HCT116 (cell line): Measurements from ENCODE around the gene POLR2A.

Experiments
- CTCF ChIP-seq, 3 experiments: fragments of 200-600 bp in 1 of 3; sonication (generic) in 1 of 3; IDR thresholded peaks in 2 of 3; conservative IDR thresholded peaks in 1 of 3; 2 replicates each; pipeline ENCODE4 v1.5.1; 2012 to 2017; ENCODE audit warnings: low read depth in 2 of 3, low read length in 2 of 3, antibody characterized with exemption in 1 of 3, borderline replicate concordance in 1 of 3, control low read depth in 1 of 3, mild to moderate bottlenecking in 1 of 3, mixed read lengths in 1 of 3, mixed run types in 1 of 3, moderate library complexity in 1 of 3; ENCODE audit not compliant: insufficient read depth in 1 of 3
- ELF1 ChIP-seq: IDR thresholded peaks from 2 replicates; pipeline ENCODE4 v1.6.1; 2012; ENCODE audit warnings: low read depth, borderline replicate concordance
- EZH2 ChIP-seq: fragments of 200-600 bp; sonication (generic); IDR thresholded peaks from 2 replicates; pipeline ENCODE4 v1.6.1; 2017; ENCODE audit warnings: antibody characterized with exemption, mixed run types
- EZH2phosphoT487 ChIP-seq: fragments of 200-600 bp; IDR thresholded peaks from 2 replicates; pipeline ENCODE4 v1.6.1; 2018; ENCODE audit warnings: antibody characterized with exemption, borderline replicate concordance
- MAX ChIP-seq: IDR thresholded peaks from 2 replicates; pipeline ENCODE4 v1.6.1; 2012
- POLR2A ChIP-seq: IDR thresholded peaks from 2 replicates; pipeline ENCODE4 v1.7.0; 2011; ENCODE audit warnings: borderline replicate concordance; ENCODE audit not compliant: insufficient read depth, insufficient read length; ENCODE audit errors: extremely low read depth
- POLR2AphosphoS5 ChIP-seq: IDR thresholded peaks from 2 replicates; pipeline ENCODE4 v1.6.1; 2011; ENCODE audit warnings: mild to moderate bottlenecking, low read depth, low read length, moderate library complexity
- SIN3A ChIP-seq: IDR thresholded peaks from 2 replicates; pipeline ENCODE4 v1.6.1; 2012; ENCODE audit warnings: low read depth
- ZBTB33 ChIP-seq: IDR thresholded peaks from 2 replicates; pipeline ENCODE4 v1.6.1; 2011; ENCODE audit warnings: mild to moderate bottlenecking, low read length, moderate library complexity; ENCODE audit not compliant: insufficient replicate concordance; ENCODE audit errors: extremely low read depth
- ZFX ChIP-seq: fragments of 450-650 bp; IDR thresholded peaks from 2 replicates; pipeline ENCODE4 v1.6.1; 2017
- ZNF274 ChIP-seq: fragments of 200-500 bp; sonication (Bioruptor generic); IDR thresholded peaks from 2 replicates; pipeline ENCODE4 v1.6.1; 2014; ENCODE audit warnings: mild to moderate bottlenecking, low read depth, low read length, inconsistent platforms

GRCh38 chr17:7464081-7464480 is 20.1 kb upstream of the POLR2A start:
- TF ChIP-seq ZBTB33 (no peak), CTCF (IDR thresholded peaks at IDR 0.05 in 2 of 3, conservative IDR thresholded peaks at IDR 0.05 in 1 of 3; ENCODE audit: borderline replicate concordance in 1 of 3, insufficient read depth in 1 of 3, low read depth in 2 of 3, low read length in 2 of 3) (no peak), EZH2 (no peak), POLR2AphosphoS5 (no peak), ELF1 (no peak), POLR2A (no peak), SIN3A (no peak), EZH2phosphoT487 (no peak), MAX (no peak), ZFX (no peak), ZNF274 (no peak)
